T-cell (primary cell): Measurements from ENCODE around the gene RERE. TPM values are rescaled to one million over a fixed set of nuclear protein-coding genes. Genes with fewer than 3 reads are reported as not detected.
"Not testable (repeated sequence)": the region's sequence is repeated elsewhere in the genome, so short reads cannot be mapped to it uniquely, and the experiment has no call there.

ENCODE experiments used
- ATAC-seq, 4 experiments: fragments of 200-7000 bp in 3 of 4; fragments of 150-1000 bp in 1 of 4; cut with Tn5 transposase; replicated peaks in 1 of 4; 1 replicate in 3 of 4; 2 replicates in 1 of 4; pipeline ENCODE4 v1.10.0; 2021; ENCODE audit warnings: moderate library complexity in 3 of 4, mild to moderate bottlenecking in 2 of 4, moderate number of reproducible peaks in 1 of 4
- CTCF ChIA-PET, 2 donors: fragments of 300-600 bp; sonication (Branson Sonifier 250); formaldehyde crosslinking; loops; one replicate each; lab custom pipeline; 2022; ENCODE audit warnings: antibody characterized with exemption in 2 of 2; lab: Charles Lee
- POLR2A ChIA-PET, 2 donors: fragments of 300-600 bp; sonication (Branson Sonifier 250); formaldehyde crosslinking; loops; one replicate each; lab custom pipeline; 2022; ENCODE audit warnings: antibody characterized with exemption in 2 of 2; lab: Charles Lee
- DNase-seq, 35 experiments: peaks; one replicate each; pipeline versions ENCODE4 v3.0.0 to v3.0.0-alpha.2; 2013 to 2023
- H3K27ac ChIP-seq: one replicate; pipeline ENCODE4 v1.5.1; 2013; ENCODE audit warnings: low read length
- H3K27me3 ChIP-seq, 2 experiments: replicated peaks in 1 of 2; 1 replicate in 1 of 2; 2 replicates in 1 of 2; pipeline versions ENCODE4 v1.6.1 to v1.7.0; 2013; ENCODE audit warnings: low read length in 1 of 2, mixed read lengths in 1 of 2; ENCODE audit not compliant: control insufficient read depth in 2 of 2, insufficient read depth in 2 of 2; ENCODE audit errors: extremely low read depth in 1 of 2
- H3K36me3 ChIP-seq, 2 donors: 1 replicate in 1 of 2; 2 replicates in 1 of 2; pipeline versions ENCODE4 v1.6.1 to v1.7.0; 2013; ENCODE audit warnings: low read length in 1 of 2; ENCODE audit not compliant: control insufficient read depth in 2 of 2, insufficient read depth in 1 of 2; ENCODE audit errors: extremely low read depth in 1 of 2
- H3K4me1 ChIP-seq, 2 experiments: 1 replicate in 1 of 2; 2 replicates in 1 of 2; pipeline versions ENCODE4 v1.6.1 to v1.7.0; 2013; ENCODE audit warnings: low read length in 2 of 2, mixed read lengths in 1 of 2; ENCODE audit not compliant: insufficient read depth in 2 of 2, control insufficient read depth in 1 of 2; ENCODE audit errors: extremely low read depth in 1 of 2
- H3K4me3 ChIP-seq, 2 donors: 1 replicate in 1 of 2; 2 replicates in 1 of 2; pipeline versions ENCODE4 v1.5.1 to v1.7.0; 2013; ENCODE audit warnings: mild to moderate bottlenecking in 2 of 2, low read length in 1 of 2, moderate library complexity in 1 of 2; ENCODE audit not compliant: control insufficient read depth in 1 of 2; ENCODE audit errors: extremely low read depth in 1 of 2
- H3K9me3 ChIP-seq: 2 replicates; pipeline ENCODE4 v1.7.0; 2013
- H3K27ac Mint-ChIP-seq, 2 donors: one replicate each; pipeline ENCODE4 v1.8.0; 2020 to 2021; ENCODE audit warnings: mild to moderate bottlenecking in 2 of 2, mixed read lengths in 2 of 2
- H3K27me3 Mint-ChIP-seq, 2 donors: one replicate each; pipeline ENCODE4 v1.8.0; 2021 to 2022; ENCODE audit warnings: mixed read lengths in 2 of 2
- H3K36me3 Mint-ChIP-seq: one replicate; pipeline ENCODE4 v1.8.0; 2021; ENCODE audit warnings: mixed read lengths
- H3K4me1 Mint-ChIP-seq, 3 donors: one replicate each; pipeline ENCODE4 v1.8.0; 2020 to 2022; ENCODE audit warnings: mixed read lengths in 3 of 3, mild to moderate bottlenecking in 1 of 3
- H3K4me3 Mint-ChIP-seq, 3 donors: one replicate each; pipeline ENCODE4 v1.8.0; 2020 to 2022; ENCODE audit warnings: mild to moderate bottlenecking in 3 of 3, mixed read lengths in 3 of 3, moderate library complexity in 3 of 3
- H3K9me3 Mint-ChIP-seq, 3 donors: one replicate each; pipeline ENCODE4 v1.8.0; 2020 to 2022; ENCODE audit warnings: mixed read lengths in 3 of 3
- WGBS: methylation state at CpG from one replicate; pipeline ENCODE4 v1.1.5; 2013; ENCODE audit warnings: missing lambda C conversion rate; ENCODE audit not compliant: insufficient coverage; 5-methylcytosine and 5-hydroxymethylcytosine counted together
- total RNA-seq, 35 experiments: library from RNA in 6 of 35; stranded (reverse) in 6 of 35; fragments of 120-200 nt in 1 of 35; gene quantifications; one replicate each; pipeline versions ENCODE4 v1.2.1 to v1.2.4 and lab custom pipeline; 2013 to 2026

The RERE gene
- total RNA-seq, 5 donors from 2014 or later (not counting 1 experiment from before 2014, with no cell fraction given), result 85.1 to 116 (median 103) TPM

DNA sequence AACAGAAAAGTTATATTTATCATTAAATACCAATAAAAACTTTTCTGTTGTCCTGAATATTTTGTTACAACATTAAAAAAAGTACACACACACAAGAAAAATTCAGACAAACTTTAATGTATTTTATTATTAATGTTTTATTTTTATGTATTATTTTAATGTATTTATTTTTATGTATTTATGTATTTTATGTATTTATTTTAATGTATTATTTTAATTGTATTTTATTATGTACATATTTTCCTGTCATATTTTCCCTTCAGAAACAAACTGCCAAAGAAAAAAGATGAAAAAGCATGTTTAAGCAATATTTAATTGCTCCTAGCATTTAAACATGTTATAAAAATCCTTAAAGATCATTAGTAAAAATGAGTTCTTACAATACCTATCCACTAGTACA is 222.1 kb downstream of the RERE start:
- no peak overlapping the region for H3K27ac Mint-ChIP-seq
- DNase-seq (no peak), ATAC-seq (no peak)
- H3K4me3 Mint-ChIP-seq, result no peak overlapping the region
- Histone ChIP-seq H3K36me3 (no peaks in the 10 kb centered on the region), H3K9me3 (no peaks in the 10 kb centered on the region), H3K4me3 (no peak overlapping the region), H3K27ac (no peak overlapping the region), H3K27me3 (no peaks in the 10 kb centered on the region), H3K4me1 (peaks cover 0 to 2% of the 10 kb centered on the region in 2 experiments)
- POLR2A ChIA-PET, result interaction anchor here in 1 of 2 donors (0.6 kb wide), 1 partner anchor 26 kb away, joined by 4 read pairs; no protein-coding TSS in a partner anchor
- H3K9me3 Mint-ChIP-seq, result no peaks in the 10 kb centered on the region
- H3K4me1 Mint-ChIP-seq, result peaks cover 11 to 36% (median 14%) of the 10 kb centered on the region in 3 donors
- H3K36me3 Mint-ChIP-seq, result peaks cover 16% of the 10 kb centered on the region
- H3K27me3 Mint-ChIP-seq, result no peaks in the 10 kb centered on the region
- CTCF ChIA-PET, result no interaction called here

DNA sequence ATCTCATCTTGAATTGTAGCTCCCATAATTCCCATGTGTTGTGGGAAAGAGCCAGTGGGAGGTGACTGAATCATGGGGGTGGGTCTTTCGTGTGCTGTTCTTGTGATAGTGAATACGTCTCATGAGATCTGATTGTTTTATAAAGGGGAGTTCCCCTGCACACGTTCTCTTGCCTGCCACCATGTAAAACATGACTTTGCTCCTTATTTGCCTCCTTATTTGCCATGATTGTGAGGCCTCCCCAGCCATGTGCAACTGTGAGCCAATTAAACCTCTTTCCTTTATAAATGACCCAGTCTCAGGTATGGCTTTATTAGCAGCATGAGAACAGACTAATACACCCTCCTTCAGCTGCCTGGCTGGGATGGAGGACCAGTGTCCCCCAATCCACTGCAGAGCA is 224.1 kb downstream of the RERE start:
- DNase-seq, CTCF ChIA-PET, H3K9me3 Mint-ChIP-seq, H3K4me3 Mint-ChIP-seq, H3K4me3 ChIP-seq, H3K27ac ChIP-seq, H3K4me1 ChIP-seq, H3K27me3 Mint-ChIP-seq, H3K9me3 ChIP-seq, ATAC-seq, POLR2A ChIA-PET, H3K27me3 ChIP-seq, H3K27ac Mint-ChIP-seq, H3K36me3 ChIP-seq: not testable (repeated sequence)
- WGBS, result 96% methylated on average over 3 of the region's 3 CpGs
- peaks cover 16% of the 10 kb centered on the region for H3K36me3 Mint-ChIP-seq
- peaks cover 11 to 27% (median 14%) of the 10 kb centered on the region in 3 donors for H3K4me1 Mint-ChIP-seq

DNA sequence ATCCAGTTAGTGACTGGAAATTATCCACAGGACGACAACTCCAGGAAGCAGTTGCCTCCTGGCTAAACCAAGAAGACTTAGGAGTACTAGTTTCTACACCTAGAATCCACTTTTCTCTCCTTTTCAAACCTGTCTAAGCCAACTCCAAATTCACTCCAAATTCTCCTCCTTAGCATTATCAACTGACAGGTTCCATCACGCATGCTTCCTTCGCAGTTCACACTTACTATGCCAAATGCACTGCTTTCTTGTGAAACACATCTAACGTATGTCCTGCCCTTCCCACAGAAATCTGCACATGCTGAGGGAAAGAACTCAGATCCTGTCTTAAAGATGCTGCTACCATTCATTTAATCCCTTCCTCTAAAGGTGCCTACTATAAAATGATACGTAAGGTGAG is 225.9 kb downstream of the RERE start:
- ChIA-PET CTCF (no interaction called here), POLR2A (no interaction called here)
- H3K36me3 ChIP-seq, result no peaks in the 10 kb centered on the region
- H3K4me1 Mint-ChIP-seq, result peaks cover 16 to 35% (median 23%) of the 10 kb centered on the region in 3 donors
- H3K4me3 ChIP-seq, result no peak overlapping the region
- no peaks in the 10 kb centered on the region for H3K9me3 ChIP-seq
- no peaks in the 10 kb centered on the region for H3K4me1 ChIP-seq
- no peak for DNase-seq
- no peaks in the 10 kb centered on the region for H3K9me3 Mint-ChIP-seq
- 96% methylated on average over 4 of the region's 5 CpGs for WGBS
- no peak overlapping the region for H3K27ac ChIP-seq
- no peak for ATAC-seq
- no peak overlapping the region for H3K27ac Mint-ChIP-seq
- no peaks in the 10 kb centered on the region for H3K27me3 Mint-ChIP-seq
- H3K36me3 Mint-ChIP-seq, result peaks cover 13% of the 10 kb centered on the region
- no peaks in the 10 kb centered on the region for H3K27me3 ChIP-seq
- H3K4me3 Mint-ChIP-seq, result no peak overlapping the region

DNA sequence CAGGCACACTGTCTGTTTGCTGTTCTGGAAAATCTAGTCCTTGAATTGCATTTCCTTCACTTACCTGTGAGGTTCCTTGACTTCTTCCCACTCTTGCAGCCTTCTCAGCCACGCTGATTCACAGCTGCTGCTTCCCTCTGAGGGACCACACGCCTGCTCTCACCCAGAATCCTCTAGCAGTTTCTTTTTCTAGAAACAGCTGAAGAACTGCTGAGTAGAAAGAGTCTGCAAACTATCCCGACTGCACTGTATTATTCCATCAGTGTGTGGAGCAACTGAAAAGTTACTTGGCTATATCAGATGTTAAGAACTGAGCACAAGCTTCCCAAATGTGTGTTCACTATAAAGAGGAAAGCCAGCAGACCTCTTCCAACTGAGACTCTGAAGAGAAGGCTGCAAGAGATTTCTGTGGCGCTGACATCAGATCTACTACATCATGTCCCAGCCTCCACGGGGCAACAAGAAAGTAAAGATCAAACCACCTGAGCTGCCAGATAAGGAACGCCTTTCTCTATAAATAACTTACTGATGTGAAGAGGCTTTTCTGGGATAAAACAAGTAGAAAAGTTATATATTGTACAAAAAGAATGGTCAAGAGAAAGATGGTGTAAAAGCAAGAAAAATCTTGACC is 226.6 kb downstream of the RERE start:
- no peaks in the 10 kb centered on the region for H3K9me3 Mint-ChIP-seq
- Histone ChIP-seq H3K4me3 (no peak overlapping the region), H3K4me1 (no peaks in the 10 kb centered on the region), H3K9me3 (no peaks in the 10 kb centered on the region), H3K36me3 (no peaks in the 10 kb centered on the region), H3K27me3 (no peaks in the 10 kb centered on the region), H3K27ac (no peak overlapping the region)
- H3K36me3 Mint-ChIP-seq, result peaks cover 13% of the 10 kb centered on the region
- ATAC-seq, result peak in 1 of 4 experiments; percentile 45
- H3K4me1 Mint-ChIP-seq, result peaks cover 14 to 35% (median 23%) of the 10 kb centered on the region in 3 donors
- DNase-seq, result no peak
- WGBS, result 39% methylated on average over 2 of the region's 6 CpGs
- no peak overlapping the region for H3K27ac Mint-ChIP-seq
- H3K27me3 Mint-ChIP-seq, result no peaks in the 10 kb centered on the region
- ChIA-PET POLR2A (no interaction called here), CTCF (no interaction called here)
- H3K4me3 Mint-ChIP-seq, result peak overlapping the region in 1 of 3 donors; percentile 32

DNA sequence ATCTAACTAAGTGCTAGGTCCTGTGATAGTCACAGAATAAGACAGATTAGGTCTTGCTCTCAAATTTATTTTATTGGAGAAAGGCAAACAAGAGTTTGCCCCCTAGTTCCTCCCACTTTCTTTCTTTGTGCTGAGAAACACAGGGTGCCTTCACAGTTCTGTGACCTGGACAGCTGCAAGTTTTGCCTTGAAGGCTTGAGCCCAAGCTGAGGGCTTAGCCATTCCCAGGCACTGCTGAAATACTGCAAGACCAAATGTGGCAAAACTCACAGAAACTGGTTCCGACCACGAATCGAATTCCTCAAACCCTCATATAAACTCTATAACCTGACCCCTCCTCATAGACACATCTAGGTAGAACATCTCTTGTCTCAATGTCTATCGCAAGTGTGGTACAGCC is 227.9 kb downstream of the RERE start:
- no peaks in the 10 kb centered on the region for H3K27me3 Mint-ChIP-seq
- WGBS, result 70% methylated on average over 4 of the region's 4 CpGs
- Histone ChIP-seq H3K27ac (no peak overlapping the region), H3K9me3 (no peaks in the 10 kb centered on the region), H3K36me3 (no peaks in the 10 kb centered on the region), H3K27me3 (no peaks in the 10 kb centered on the region), H3K4me1 (no peaks in the 10 kb centered on the region), H3K4me3 (no peak overlapping the region)
- no peak for DNase-seq
- H3K4me1 Mint-ChIP-seq, result peaks cover 14 to 35% (median 20%) of the 10 kb centered on the region in 3 donors
- H3K27ac Mint-ChIP-seq, result no peak overlapping the region
- no peak for ATAC-seq
- H3K36me3 Mint-ChIP-seq, result peaks cover 13% of the 10 kb centered on the region
- H3K9me3 Mint-ChIP-seq, result no peaks in the 10 kb centered on the region
- CTCF ChIA-PET, result interaction anchor here in 1 of 2 donors (0.7 kb wide), 1 partner anchor 85 kb away, joined by 4 read pairs; no protein-coding TSS in a partner anchor
- POLR2A ChIA-PET, result no interaction called here
- no peak overlapping the region for H3K4me3 Mint-ChIP-seq

DNA sequence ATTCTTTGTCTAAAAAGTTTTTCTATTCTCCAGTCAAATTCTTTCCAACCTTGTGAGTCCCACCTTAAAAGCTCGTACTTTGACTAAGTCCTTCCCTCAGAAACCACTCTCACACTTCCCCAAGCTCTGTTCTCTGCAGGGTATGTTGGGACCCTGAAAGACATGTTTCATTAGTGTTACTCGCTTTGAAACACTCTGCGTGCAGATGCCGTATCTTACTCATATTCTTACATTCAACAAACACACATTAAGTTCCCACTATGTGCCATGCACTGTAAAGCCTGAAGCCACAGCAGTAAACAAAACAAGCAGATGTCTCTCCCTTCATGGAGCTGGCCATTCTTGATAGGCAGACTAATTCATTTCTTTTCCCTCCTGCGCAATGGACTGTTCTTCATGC is 229.7 kb downstream of the RERE start:
- H3K4me3 Mint-ChIP-seq, result no peak overlapping the region
- Histone ChIP-seq H3K27ac (no peak overlapping the region), H3K36me3 (no peaks in the 10 kb centered on the region), H3K9me3 (no peaks in the 10 kb centered on the region), H3K4me3 (no peak overlapping the region), H3K27me3 (no peaks in the 10 kb centered on the region), H3K4me1 (no peaks in the 10 kb centered on the region)
- POLR2A ChIA-PET, result no interaction called here
- H3K27ac Mint-ChIP-seq, result no peak overlapping the region
- H3K36me3 Mint-ChIP-seq, result peaks cover 8% of the 10 kb centered on the region
- CTCF ChIA-PET, result interaction anchor here in 1 of 2 donors (0.7 to 1.3 kb wide), 2 partner anchors 9 to 274 kb away, joined by 3 read pairs; no protein-coding TSS in a partner anchor
- ATAC-seq (no peak), DNase-seq (no peak)
- peaks cover 14 to 35% (median 20%) of the 10 kb centered on the region in 3 donors for H3K4me1 Mint-ChIP-seq
- no peaks in the 10 kb centered on the region for H3K27me3 Mint-ChIP-seq
- H3K9me3 Mint-ChIP-seq, result no peaks in the 10 kb centered on the region
- 40% methylated on average over 1 of the region's 5 CpGs for WGBS
